ENCODE measurements around the gene SCGB1C2.

- TF ChIP-seq CTCF (optimal IDR thresholded peaks at IDR 0.05 in 1 of 3, IDR thresholded peaks at IDR 0.05 in 1 of 3, conservative IDR thresholded peaks at IDR 0.05 in 1 of 3; ENCODE audit: extremely low read depth in 1 of 3, insufficient read depth in 2 of 3, low read length in 3 of 3), result no peak
- no peak for TF ChIP-seq EZH2 (IDR thresholded peaks at IDR 0.05; ENCODE audit: low read length)
Measured at GRCh38 chr17:149897-150584, 12.7 kb downstream of the SCGB1C2 start.

Data from keratinocyte (primary cell).